Stimulated activated naive CD4-positive, alpha-beta T cell (primary cell): ENCODE measurements around the gene BMP10.
A peak's percentile ranks its signal among the peaks of the same experiment; 100 is the strongest.
"Not testable (repeated sequence)": the region's sequence is repeated elsewhere in the genome, so short reads cannot be mapped to it uniquely, and the experiment has no call there.

ENCODE experiments used
- DNase-seq, 6 experiments: peaks; one replicate each; lab custom pipeline; 2025; lab: John Stamatoyannopoulos, UW

BMP10 gene

GRCh38 chr2:68871159-68871764 is at the start of gene BMP10:
TSS of gene BMP10 (minus strand) at chr2:68871397. CDS start at chr2:68871358, 39 bp downstream.
- DNase-seq: no peak

- no peak for DNase-seq
These were observed 49.4 kb upstream of the BMP10 start for GRCh38 chr2:68920481-68921170.

GRCh38 chr2:68918497-68918896 is 47.3 kb upstream of the BMP10 start:
- DNase-seq: no peak

- no peak for DNase-seq
These were observed 46.0 kb upstream of the BMP10 start for GRCh38 chr2:68917034-68917718.

GRCh38 chr2:68916226-68916625 is 45.0 kb upstream of the BMP10 start:
- DNase-seq: no peak

GRCh38 chr2:68915393-68915792 is 44.2 kb upstream of the BMP10 start:
- no peak for DNase-seq

GRCh38 chr2:68913359-68913758 is 42.2 kb upstream of the BMP10 start:
- no peak for DNase-seq

GRCh38 chr2:68912732-68913131 is 41.5 kb upstream of the BMP10 start:
- peak in 1 of 6 experiments; percentile 13 for DNase-seq

- no peak for DNase-seq
These were observed 40.9 kb upstream of the BMP10 start for GRCh38 chr2:68912111-68912510.

- no peak for DNase-seq
These were observed 40.5 kb upstream of the BMP10 start for GRCh38 chr2:68911709-68912108.

- DNase-seq: no peak
These were observed 40.0 kb upstream of the BMP10 start for GRCh38 chr2:68911246-68911645.

- peak; percentile 11 to 56 (median 48) for DNase-seq
These were observed 38.8 kb upstream of the BMP10 start for GRCh38 chr2:68909793-68910674.

GRCh38 chr2:68908392-68908970 is 37.3 kb upstream of the BMP10 start:
- peak; percentile 51 to 82 (median 78) for DNase-seq

- no peak for DNase-seq
These were observed 36.7 kb upstream of the BMP10 start for GRCh38 chr2:68907920-68908253.

- DNase-seq: no peak
These were observed 36.2 kb upstream of the BMP10 start for GRCh38 chr2:68907232-68907919.

- DNase-seq: no peak
These were observed 35.5 kb upstream of the BMP10 start for GRCh38 chr2:68906716-68907115.

- no peak for DNase-seq
These were observed 33.9 kb upstream of the BMP10 start for GRCh38 chr2:68905116-68905515.

GRCh38 chr2:68901561-68901960 is 30.4 kb upstream of the BMP10 start:
- DNase-seq: no peak

GRCh38 chr2:68901199-68901514 is 30.0 kb upstream of the BMP10 start:
- no peak for DNase-seq

GRCh38 chr2:68900496-68901198 is 29.4 kb upstream of the BMP10 start:
- DNase-seq: no peak

- DNase-seq: not testable (repeated sequence)
These were observed 24.8 kb upstream of the BMP10 start for GRCh38 chr2:68895981-68896380.
